OCI-LY3 (cell line): ENCODE data around the gene TDP2.

Experiments used
- H2AFZ ChIP-seq: fragments of 200-600, 300-600 bp; shearing (Covaris generic); 2 replicates; pipeline ENCODE4 v1.6.0; 2014; ENCODE audit warnings: antibody characterized with exemption, low read depth, low read length
- H3K27ac ChIP-seq: fragments of 200-600, 300-600 bp; sonication (generic); 2 replicates; pipeline ENCODE4 v1.5.1; 2014; ENCODE audit warnings: mild to moderate bottlenecking, low read length, moderate library complexity, mixed read lengths
- H3K27me3 ChIP-seq: fragments of 200-600, 300-600 bp; sonication (generic); 2 replicates; pipeline ENCODE4 v1.6.1; 2014; ENCODE audit warnings: low read depth, low read length, mixed read lengths
- H3K36me3 ChIP-seq: fragments of 200-600, 300-600 bp; sonication (generic); replicated peaks from 2 replicates; pipeline ENCODE3; 2014; ENCODE audit warnings: low read depth, low read length, mixed read lengths
- H3K4me1 ChIP-seq: fragments of 300-600, 200-600 bp; sonication (generic); 2 replicates; pipeline ENCODE4 v1.6.1; 2014; ENCODE audit warnings: low read length, mixed read lengths
- H3K4me2 ChIP-seq: fragments of 200-600, 300-600 bp; sonication (generic); 2 replicates; pipeline ENCODE4 v1.6.1; 2014; ENCODE audit warnings: low read length, mixed read lengths
- H3K4me3 ChIP-seq: fragments of 300-600, 200-600 bp; sonication (generic); 2 replicates; pipeline ENCODE4 v1.5.1; 2014; ENCODE audit warnings: antibody characterized with exemption, mild to moderate bottlenecking, low read length, moderate library complexity
- H3K79me2 ChIP-seq: fragments of 300-600, 200-600 bp; shearing (Covaris generic); 2 replicates; pipeline ENCODE4 v1.6.1; 2014; ENCODE audit warnings: mild to moderate bottlenecking, low read length, mixed read lengths
- H3K9ac ChIP-seq: fragments of 300-600, 200-600 bp; shearing (Covaris generic); 2 replicates; pipeline ENCODE4 v1.6.0; 2014; ENCODE audit warnings: mild to moderate bottlenecking, low read length, moderate library complexity
- H3K9me3 ChIP-seq: fragments of 200-600, 300-600 bp; shearing (Covaris generic); 2 replicates; pipeline ENCODE4 v1.6.1; 2014; ENCODE audit warnings: low read length, mixed read lengths; ENCODE audit not compliant: insufficient read depth
- H4K20me1 ChIP-seq: fragments of 200-600, 300-600 bp; sonication (generic); 2 replicates; pipeline ENCODE4 v1.6.1; 2016; ENCODE audit warnings: low read length, mixed read lengths; ENCODE audit not compliant: insufficient read depth
- EZH2phosphoT487 ChIP-seq: fragments of 200-600 bp; shearing (Covaris generic); IDR thresholded peaks from 2 replicates; pipeline ENCODE4 v1.6.1; 2018; ENCODE audit warnings: antibody characterized with exemption, mixed run types, low read depth
- TF ChIP-seq, protein P1 (sequence below): fragments of 200-600, 300-600 bp; sonication (generic); IDR thresholded peaks from 2 replicates; pipeline ENCODE4 v1.5.1; 2014; ENCODE audit warnings: antibody characterized with exemption, low read length, low read depth

Gene TDP2

DNA sequence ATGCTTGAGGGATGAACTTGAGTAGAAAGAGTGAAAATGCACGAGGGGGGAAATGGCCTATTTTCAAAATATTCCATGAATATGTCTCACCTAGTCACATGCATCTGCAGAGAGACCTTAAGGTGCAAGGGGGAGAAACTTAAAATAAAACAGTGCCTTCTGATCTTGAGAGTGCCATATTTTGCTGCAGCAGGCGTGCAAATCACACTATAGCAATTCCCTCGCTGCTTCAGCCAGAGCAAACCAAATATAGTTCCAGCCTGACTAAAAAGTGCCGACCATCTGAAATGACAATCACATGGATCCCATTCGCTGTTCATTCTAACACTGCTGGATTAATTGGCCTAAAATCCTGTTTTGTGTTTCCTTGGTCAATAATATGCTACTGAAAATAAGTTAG lies 47.0 kb downstream of the TDP2 start:
- Histone ChIP-seq H3K4me3 (no peak overlapping the region), H3K27ac (no peak overlapping the region), H3K79me2 (no peaks in the 10 kb centered on the region), H2AFZ (no peak overlapping the region), H3K36me3 (no peaks in the 10 kb centered on the region), H3K9ac (no peak overlapping the region), H3K9me3 (no peaks in the 10 kb centered on the region), H4K20me1 (no peaks in the 10 kb centered on the region), H3K27me3 (no peaks in the 10 kb centered on the region), H3K4me1 (no peaks in the 10 kb centered on the region), H3K4me2 (no peak overlapping the region)
- TF ChIP-seq EZH2phosphoT487: no peak
- TF ChIP-seq, protein P1, sequence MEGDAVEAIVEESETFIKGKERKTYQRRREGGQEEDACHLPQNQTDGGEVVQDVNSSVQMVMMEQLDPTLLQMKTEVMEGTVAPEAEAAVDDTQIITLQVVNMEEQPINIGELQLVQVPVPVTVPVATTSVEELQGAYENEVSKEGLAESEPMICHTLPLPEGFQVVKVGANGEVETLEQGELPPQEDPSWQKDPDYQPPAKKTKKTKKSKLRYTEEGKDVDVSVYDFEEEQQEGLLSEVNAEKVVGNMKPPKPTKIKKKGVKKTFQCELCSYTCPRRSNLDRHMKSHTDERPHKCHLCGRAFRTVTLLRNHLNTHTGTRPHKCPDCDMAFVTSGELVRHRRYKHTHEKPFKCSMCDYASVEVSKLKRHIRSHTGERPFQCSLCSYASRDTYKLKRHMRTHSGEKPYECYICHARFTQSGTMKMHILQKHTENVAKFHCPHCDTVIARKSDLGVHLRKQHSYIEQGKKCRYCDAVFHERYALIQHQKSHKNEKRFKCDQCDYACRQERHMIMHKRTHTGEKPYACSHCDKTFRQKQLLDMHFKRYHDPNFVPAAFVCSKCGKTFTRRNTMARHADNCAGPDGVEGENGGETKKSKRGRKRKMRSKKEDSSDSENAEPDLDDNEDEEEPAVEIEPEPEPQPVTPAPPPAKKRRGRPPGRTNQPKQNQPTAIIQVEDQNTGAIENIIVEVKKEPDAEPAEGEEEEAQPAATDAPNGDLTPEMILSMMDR: no peak

DNA sequence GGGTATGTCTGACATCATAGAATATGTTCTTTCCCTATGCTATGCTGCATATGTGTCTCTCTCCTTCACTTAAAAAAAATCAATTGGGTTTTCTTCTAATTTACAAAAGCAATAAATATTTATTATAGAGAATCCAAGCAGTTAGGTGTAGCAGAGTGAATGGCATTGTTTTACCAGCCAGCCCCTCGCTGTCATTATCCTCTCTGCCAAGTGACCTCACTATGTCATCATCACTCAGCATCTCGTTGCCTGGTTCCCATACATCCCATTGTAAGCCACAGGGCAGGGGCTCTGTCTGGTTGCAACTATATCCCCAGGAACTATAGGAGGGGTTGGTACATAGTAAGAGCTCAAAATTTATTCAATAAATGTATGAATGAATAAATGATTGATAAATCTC lies 52.1 kb downstream of the TDP2 start:
- no peak overlapping the region for H2AFZ ChIP-seq
- TF ChIP-seq, protein P1: no peak
- TF ChIP-seq EZH2phosphoT487: no peak
- H3K9ac ChIP-seq: no peak overlapping the region
- no peak overlapping the region for H3K4me2 ChIP-seq
- no peaks in the 10 kb centered on the region for H3K9me3 ChIP-seq
- no peaks in the 10 kb centered on the region for H3K79me2 ChIP-seq
- no peaks in the 10 kb centered on the region for H4K20me1 ChIP-seq
- H3K4me1 ChIP-seq: no peaks in the 10 kb centered on the region
- no peak overlapping the region for H3K4me3 ChIP-seq
- H3K27me3 ChIP-seq: no peaks in the 10 kb centered on the region
- H3K36me3 ChIP-seq: no peaks in the 10 kb centered on the region
- no peak overlapping the region for H3K27ac ChIP-seq

DNA sequence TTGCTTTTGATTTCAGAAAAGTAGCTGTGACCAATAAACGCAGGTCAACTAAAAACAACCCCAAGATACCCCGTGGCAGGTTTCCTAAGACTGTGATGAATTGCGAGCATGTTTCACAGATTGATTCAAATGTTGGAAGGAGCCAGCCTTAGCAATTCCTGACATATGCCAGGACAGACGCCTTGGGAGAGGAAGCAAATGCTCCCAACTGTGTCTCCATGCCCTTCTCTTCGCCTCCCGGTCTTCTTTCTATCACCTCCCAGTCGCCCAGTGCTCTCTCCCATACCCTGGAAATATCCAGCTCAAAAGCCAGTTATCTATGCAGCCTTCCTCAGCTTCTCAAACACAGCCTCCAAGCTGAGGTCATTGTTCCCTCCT lies 52.7 kb downstream of the TDP2 start:
- Histone ChIP-seq H3K36me3 (no peaks in the 10 kb centered on the region), H3K4me2 (no peak overlapping the region)

DNA sequence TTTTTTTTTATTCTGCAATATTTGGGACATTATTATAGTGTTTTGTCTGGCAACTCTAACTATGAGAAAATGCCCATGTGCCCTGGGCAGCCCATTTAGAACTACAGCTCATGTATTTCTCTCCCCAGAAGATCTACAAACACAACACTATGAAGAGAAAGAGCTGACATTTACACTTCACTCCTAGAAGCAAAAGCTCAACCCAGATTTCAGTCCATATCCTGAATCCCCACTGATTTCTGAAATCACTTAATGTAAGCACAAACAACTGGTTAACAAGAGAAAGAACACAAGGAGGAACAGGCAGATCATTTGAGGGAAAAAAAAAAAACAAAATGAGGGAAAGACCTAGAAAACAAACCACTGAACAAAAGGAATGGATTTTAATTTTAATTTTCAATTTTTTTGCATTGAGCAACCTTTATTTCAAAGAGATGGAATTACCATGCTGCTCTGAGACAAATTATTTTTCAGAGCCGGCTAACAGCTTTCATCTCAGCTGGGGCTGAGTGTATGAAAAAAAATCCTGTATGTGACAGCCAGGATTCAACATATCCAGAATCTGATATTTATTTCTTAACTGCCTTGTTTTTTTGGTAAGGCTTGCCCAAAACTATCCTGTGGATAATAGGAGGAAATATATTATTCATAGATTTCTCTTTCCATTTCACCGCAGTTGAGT lies 53.2 kb downstream of the TDP2 start:
- Histone ChIP-seq H3K4me1 (no peaks in the 10 kb centered on the region), H3K27ac (no peak overlapping the region), H4K20me1 (no peaks in the 10 kb centered on the region), H3K36me3 (no peaks in the 10 kb centered on the region), H3K9ac (no peak overlapping the region), H3K4me3 (no peak overlapping the region), H2AFZ (no peak overlapping the region), H3K4me2 (no peak overlapping the region), H3K27me3 (no peaks in the 10 kb centered on the region), H3K9me3 (no peaks in the 10 kb centered on the region), H3K79me2 (no peaks in the 10 kb centered on the region)
- TF ChIP-seq, protein P1: no peak
- TF ChIP-seq EZH2phosphoT487: no peak

More for the DNA sequence above, 52.7 kb downstream of the TDP2 start:
- Histone ChIP-seq H2AFZ (no peak overlapping the region), H3K9ac (no peak overlapping the region), H3K79me2 (no peaks in the 10 kb centered on the region), H3K4me1 (no peaks in the 10 kb centered on the region), H3K9me3 (no peaks in the 10 kb centered on the region), H3K4me3 (no peak overlapping the region), H3K27ac (no peak overlapping the region), H4K20me1 (no peaks in the 10 kb centered on the region), H3K27me3 (no peaks in the 10 kb centered on the region)
- TF ChIP-seq EZH2phosphoT487: no peak
- TF ChIP-seq, protein P1: no peak
